Activated CD4-positive, alpha-beta T cell treated with anti-CD3 and anti-CD28 coated beads for 36 hours (primary cell): Measurements from ENCODE around the gene SKIC2. TPM values are rescaled to one million over a fixed set of nuclear protein-coding genes. Genes with fewer than 3 reads are reported as not detected.
"Not testable (repeated sequence)": the region's sequence is repeated elsewhere in the genome, so short reads cannot be mapped to it uniquely, and the experiment has no call there.

Experiments used
- ATAC-seq: fragments of 200-7000 bp; cut with Tn5 transposase; one replicate; pipeline ENCODE4 v1.10.0; 2021; ENCODE audit warnings: mild to moderate bottlenecking, moderate library complexity
- CTCF ChIA-PET: fragments of 350-600 bp; sonication (Branson Sonifier 250); formaldehyde crosslinking; loops from one replicate; lab custom pipeline; 2021; ENCODE audit warnings: antibody characterized with exemption; lab: Charles Lee
- POLR2A ChIA-PET: fragments of 350-600 bp; sonication (Branson Sonifier 250); formaldehyde crosslinking; loops from one replicate; lab custom pipeline; 2021; ENCODE audit warnings: antibody characterized with exemption, inconsistent platforms; lab: Charles Lee
- DNase-seq: peaks from one replicate; pipeline ENCODE4 v3.0.0-alpha.2; 2020
- H3K27ac Mint-ChIP-seq: one replicate; pipeline ENCODE4 v1.8.0; 2021; ENCODE audit warnings: mixed read lengths
- H3K27me3 Mint-ChIP-seq: one replicate; pipeline ENCODE4 v1.8.0; 2021; ENCODE audit warnings: mixed read lengths
- H3K36me3 Mint-ChIP-seq: one replicate; pipeline ENCODE4 v1.8.0; 2021; ENCODE audit warnings: low read depth, mixed read lengths
- H3K4me1 Mint-ChIP-seq: one replicate; pipeline ENCODE4 v1.8.0; 2021; ENCODE audit warnings: mixed read lengths
- H3K4me3 Mint-ChIP-seq: one replicate; pipeline ENCODE4 v1.8.0; 2021; ENCODE audit warnings: mild to moderate bottlenecking, moderate library complexity, mixed read lengths
- H3K9me3 Mint-ChIP-seq: one replicate; pipeline ENCODE4 v1.8.0; 2021; ENCODE audit warnings: low read depth, mixed read lengths
- intact Hi-C, 2 experiments: fragments of 100-400 bp; cut with DNase I in 1 of 2; cut with micrococcal nuclease in 1 of 2; formaldehyde crosslinking; loops; one replicate each; pipeline versions ENCODE4 v1.14.2 to v1.15.1; 2022 to 2024; cut with DNase I, micrococcal nuclease
- microRNA-seq: library from miRNA; unstranded; fragments of <30 nt; microRNA quantifications from one replicate; pipeline ENCODE4 v1.2.0, GENCODE V29; 2021; ENCODE audit warnings: borderline replicate concordance
- total RNA-seq, 2 experiments: library from RNA; stranded (reverse); gene quantifications; one replicate each; pipeline ENCODE4 v1.2.3, GENCODE V29; 2021

The SKIC2 gene
- total RNA-seq, 2 experiments from 2014 or later = 90.2 to 104 TPM

- H3K9me3 Mint-ChIP-seq, H3K27ac Mint-ChIP-seq, H3K4me1 Mint-ChIP-seq, POLR2A ChIA-PET, H3K27me3 Mint-ChIP-seq, ATAC-seq, H3K36me3 Mint-ChIP-seq, H3K4me3 Mint-ChIP-seq, DNase-seq, intact Hi-C loops, CTCF ChIA-PET: not testable (repeated sequence)
Observed at GRCh38 chr6:32005991-32006529, 47.1 kb downstream of the SKIC2 start.

GRCh38 chr6:32007086-32007485, 48.1 kb downstream of the SKIC2 start:
- intact Hi-C loops, CTCF ChIA-PET, H3K36me3 Mint-ChIP-seq, DNase-seq, H3K27me3 Mint-ChIP-seq, H3K9me3 Mint-ChIP-seq, H3K27ac Mint-ChIP-seq, ATAC-seq, H3K4me3 Mint-ChIP-seq, POLR2A ChIA-PET, H3K4me1 Mint-ChIP-seq: not testable (repeated sequence)

GRCh38 chr6:32008037-32008436, 49.1 kb downstream of the SKIC2 start:
- H3K27me3 Mint-ChIP-seq, POLR2A ChIA-PET, H3K36me3 Mint-ChIP-seq, DNase-seq, ATAC-seq, H3K4me3 Mint-ChIP-seq, CTCF ChIA-PET, H3K9me3 Mint-ChIP-seq, intact Hi-C loops, H3K27ac Mint-ChIP-seq, H3K4me1 Mint-ChIP-seq: not testable (repeated sequence)

GRCh38 chr6:32008616-32009015, 49.6 kb downstream of the SKIC2 start:
- H3K4me1 Mint-ChIP-seq, intact Hi-C loops, H3K4me3 Mint-ChIP-seq, H3K36me3 Mint-ChIP-seq, H3K9me3 Mint-ChIP-seq, DNase-seq, ATAC-seq, CTCF ChIA-PET, H3K27me3 Mint-ChIP-seq, POLR2A ChIA-PET, H3K27ac Mint-ChIP-seq: not testable (repeated sequence)

GRCh38 chr6:32009537-32009936, 50.6 kb downstream of the SKIC2 start:
- ATAC-seq, H3K27ac Mint-ChIP-seq, POLR2A ChIA-PET, H3K4me3 Mint-ChIP-seq, H3K9me3 Mint-ChIP-seq, H3K36me3 Mint-ChIP-seq, CTCF ChIA-PET, H3K27me3 Mint-ChIP-seq, DNase-seq, intact Hi-C loops, H3K4me1 Mint-ChIP-seq: not testable (repeated sequence)

- H3K4me1 Mint-ChIP-seq, H3K36me3 Mint-ChIP-seq, H3K27ac Mint-ChIP-seq, intact Hi-C loops, H3K9me3 Mint-ChIP-seq, H3K27me3 Mint-ChIP-seq, H3K4me3 Mint-ChIP-seq, POLR2A ChIA-PET, ATAC-seq, DNase-seq, CTCF ChIA-PET: not testable (repeated sequence)
Observed at GRCh38 chr6:32010856-32011530, 52.0 kb downstream of the SKIC2 start.

GRCh38 chr6:32012941-32013617, 54.1 kb downstream of the SKIC2 start:
- H3K9me3 Mint-ChIP-seq, H3K27me3 Mint-ChIP-seq, POLR2A ChIA-PET, intact Hi-C loops, DNase-seq, H3K36me3 Mint-ChIP-seq, H3K4me3 Mint-ChIP-seq, H3K27ac Mint-ChIP-seq, CTCF ChIA-PET, ATAC-seq, H3K4me1 Mint-ChIP-seq: not testable (repeated sequence)

GRCh38 chr6:32013738-32014137, 54.8 kb downstream of the SKIC2 start:
- H3K36me3 Mint-ChIP-seq, CTCF ChIA-PET, H3K27me3 Mint-ChIP-seq, H3K4me1 Mint-ChIP-seq, H3K27ac Mint-ChIP-seq, intact Hi-C loops, POLR2A ChIA-PET, H3K4me3 Mint-ChIP-seq, H3K9me3 Mint-ChIP-seq, ATAC-seq, DNase-seq: not testable (repeated sequence)

GRCh38 chr6:32014547-32014946, 55.6 kb downstream of the SKIC2 start, which contains the start of gene C4B:
TSS of gene C4B (plus strand) at chr6:32014795. CDS start at chr6:32014846, 51 bp downstream.
- H3K4me3 Mint-ChIP-seq, H3K9me3 Mint-ChIP-seq, intact Hi-C loops, ATAC-seq, H3K27me3 Mint-ChIP-seq, DNase-seq, H3K36me3 Mint-ChIP-seq, CTCF ChIA-PET, POLR2A ChIA-PET, H3K4me1 Mint-ChIP-seq, H3K27ac Mint-ChIP-seq: not testable (repeated sequence)

Small RNA genes lying within 50 kb of the gene (microRNA-seq; reads per million reads assigned to microRNA genes)
- gene MIR1236 = 2.1 reads per million

Other genes starting within 250 kb of the SKIC2 start
- not detected for gene LY6G6D, start 243.8 kb upstream of the SKIC2 start, total RNA-seq
- not detected for gene LY6G6C, start 237.4 kb upstream of the SKIC2 start, total RNA-seq
- gene MPIG6B, start 235.8 kb upstream of the SKIC2 start, total RNA-seq = not detected
- gene DDAH2, start 229.9 kb upstream of the SKIC2 start, total RNA-seq = 1 to 10 TPM; 4.4 to 5.6 TPM
- 100 to 1,000 TPM; 357 to 438 TPM for gene CLIC1, start 222.6 kb upstream of the SKIC2 start, total RNA-seq
- gene MSH5, start 219.2 kb upstream of the SKIC2 start, total RNA-seq = 100 to 1,000 TPM in 1 of 2 experiments, 10 to 100 TPM in 1; 92.1 to 126 TPM
- 10 to 100 TPM; 12.2 to 13.2 TPM for gene SAPCD1, start 196.5 kb upstream of the SKIC2 start, total RNA-seq
- 1 to 10 TPM; 1.4 to 1.5 TPM for gene VWA7, start 181.8 kb upstream of the SKIC2 start, total RNA-seq
- gene VARS1, start 163.4 kb upstream of the SKIC2 start, total RNA-seq = 100 to 1,000 TPM; 147 to 169 TPM
- 100 to 1,000 TPM; 112 to 124 TPM for gene LSM2, start 152.2 kb upstream of the SKIC2 start, total RNA-seq
- 1 to 10 TPM; 1.9 to 2.2 TPM for gene HSPA1L, start 143.9 kb upstream of the SKIC2 start, total RNA-seq
- gene HSPA1A, start 143.6 kb upstream of the SKIC2 start, total RNA-seq = 10 to 100 TPM; 56.1 to 64.7 TPM
- 10 to 100 TPM; 54.6 to 61.1 TPM for gene HSPA1B, start 131.4 kb upstream of the SKIC2 start, total RNA-seq
- 10 to 100 TPM; 11.6 to 11.8 TPM for gene NEU1, start 96.4 kb upstream of the SKIC2 start, total RNA-seq
- under 1 TPM; 0.19 to 0.27 TPM for gene SLC44A4, start 80.2 kb upstream of the SKIC2 start, total RNA-seq
- gene EHMT2, start 61.5 kb upstream of the SKIC2 start, total RNA-seq = 10 to 100 TPM; 50.1 to 60.4 TPM
- gene ZBTB12, start 57.1 kb upstream of the SKIC2 start, total RNA-seq = 1 to 10 TPM; 1.9 to 2.4 TPM
- gene C2, start 31.5 kb upstream of the SKIC2 start, total RNA-seq = 1 to 10 TPM in 1 of 2 experiments, under 1 TPM in 1; 0.96 to 1.5 TPM
- under 1 TPM; 0.69 to 0.96 TPM for gene CFB, start 13.1 kb upstream of the SKIC2 start, total RNA-seq
- 10 to 100 TPM; 74.3 to 95.1 TPM for gene NELFE, start 204 bp upstream of the SKIC2 start, total RNA-seq
- 10 to 100 TPM; 12.6 to 13.9 TPM for gene DXO, start 13.0 kb downstream of the SKIC2 start, total RNA-seq
- 1 to 10 TPM; 3.4 to 3.9 TPM for gene C4A, start 22.9 kb downstream of the SKIC2 start, total RNA-seq
- 1 to 10 TPM; 2.8 to 2.9 TPM for gene C4B, start 55.6 kb downstream of the SKIC2 start, total RNA-seq
- under 1 TPM in 1 of 2 experiments, not detected in 1; 0.47 TPM for gene CYP21A2, start 79.2 kb downstream of the SKIC2 start, total RNA-seq
- 1 to 10 TPM; 3.5 to 3.8 TPM for gene TNXB, start 150.2 kb downstream of the SKIC2 start, total RNA-seq
- 10 to 100 TPM; 60.2 to 63.4 TPM for gene ATF6B, start 169.1 kb downstream of the SKIC2 start, total RNA-seq
- gene FKBPL, start 171.1 kb downstream of the SKIC2 start, total RNA-seq = 1 to 10 TPM; 5.2 to 5.7 TPM
- under 1 TPM; 0.43 to 0.79 TPM for gene PRRT1, start 192.8 kb downstream of the SKIC2 start, total RNA-seq
- gene PPT2, start 195.0 kb downstream of the SKIC2 start, total RNA-seq = 10 to 100 TPM in 1 of 2 experiments, 1 to 10 TPM in 1; 9.9 to 10.1 TPM
- 10 to 100 TPM in 1 of 2 experiments, 1 to 10 TPM in 1; 9.1 to 10.9 TPM for gene EGFL8, start 205.4 kb downstream of the SKIC2 start, total RNA-seq
- gene AGPAT1, start 216.9 kb downstream of the SKIC2 start, total RNA-seq = 10 to 100 TPM; 30.4 to 30.5 TPM
- gene RNF5, start 219.2 kb downstream of the SKIC2 start, total RNA-seq = 10 to 100 TPM; 51.7 to 65.6 TPM
- 10 to 100 TPM; 24.4 to 28.0 TPM for gene AGER, start 225.1 kb downstream of the SKIC2 start, total RNA-seq
- 10 to 100 TPM; 64.9 to 77.9 TPM for gene PBX2, start 231.0 kb downstream of the SKIC2 start, total RNA-seq
- 10 to 100 TPM; 82.6 to 94.8 TPM for gene GPSM3, start 233.5 kb downstream of the SKIC2 start, total RNA-seq